GM06990 (cell line): ENCODE data around the gene TPO.

Experiments used
- DNase-seq: peaks from one replicate; pipeline ENCODE4 v3.0.0-alpha.2; 2011; ENCODE audit not compliant: insufficient read length; ENCODE audit errors: extremely low read depth
- H3K27me3 ChIP-seq: replicated peaks from 2 replicates; pipeline ENCODE4 v1.6.0; 2011; ENCODE audit warnings: low read length; ENCODE audit not compliant: control insufficient read depth, insufficient read depth
- H3K36me3 ChIP-seq: 2 replicates; pipeline ENCODE4 v1.5.1; 2011; ENCODE audit warnings: low read length; ENCODE audit not compliant: control insufficient read depth, insufficient read depth
- H3K4me3 ChIP-seq: replicated peaks from 2 replicates; pipeline ENCODE4 v1.5.1; 2011; ENCODE audit warnings: low read depth, mild to moderate bottlenecking, control low read depth, low read length
- TF ChIP-seq, protein P1 (sequence below): IDR thresholded peaks from 2 replicates; pipeline ENCODE4 v1.5.1; 2011; ENCODE audit warnings: low read length, control low read depth, mild to moderate bottlenecking, inconsistent platforms; ENCODE audit not compliant: insufficient read depth, poor library complexity, severe bottlenecking

TPO gene

DNA sequence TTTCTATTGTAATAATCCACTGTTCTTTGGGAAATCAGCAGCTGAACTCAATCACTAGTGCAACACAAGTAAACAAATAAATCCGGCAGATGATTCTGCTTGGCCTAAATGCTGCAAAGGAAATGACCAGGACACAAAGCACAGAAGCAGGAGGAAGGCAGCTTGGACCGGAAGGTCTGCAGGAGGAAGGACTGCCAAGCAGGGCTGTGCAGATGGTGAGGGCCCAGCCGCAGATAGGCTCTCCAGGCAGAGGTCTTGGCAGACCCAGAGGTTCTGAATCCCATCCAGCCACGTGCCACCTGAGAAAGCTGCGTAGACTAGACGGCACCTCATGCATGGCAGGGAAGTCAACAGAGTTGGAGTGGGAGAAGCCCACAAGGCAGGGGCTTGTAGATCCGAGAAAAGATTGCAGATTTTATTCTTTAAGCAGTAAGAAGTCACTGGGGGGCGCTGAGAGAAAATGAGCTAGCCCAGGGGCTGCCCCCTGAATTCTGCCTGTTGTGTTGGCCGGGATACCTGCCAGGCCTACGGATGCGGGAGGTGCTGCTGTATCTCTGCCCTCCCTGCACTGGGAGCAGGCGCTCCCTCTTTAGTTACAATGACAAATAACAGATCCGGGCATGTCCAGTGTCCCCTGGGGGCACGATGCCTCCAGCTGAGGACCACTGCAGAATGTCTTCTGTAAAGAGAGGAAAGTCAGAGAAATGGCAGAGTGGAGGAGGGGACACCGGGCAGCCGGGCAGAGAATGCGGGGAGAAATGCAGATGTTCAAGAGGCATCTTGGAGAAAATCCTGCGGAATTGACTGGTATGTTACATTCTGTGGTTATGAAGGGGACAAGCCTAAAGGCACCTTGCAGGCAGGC, 177.6 kb downstream of the TPO start:
- TF ChIP-seq, protein P1, sequence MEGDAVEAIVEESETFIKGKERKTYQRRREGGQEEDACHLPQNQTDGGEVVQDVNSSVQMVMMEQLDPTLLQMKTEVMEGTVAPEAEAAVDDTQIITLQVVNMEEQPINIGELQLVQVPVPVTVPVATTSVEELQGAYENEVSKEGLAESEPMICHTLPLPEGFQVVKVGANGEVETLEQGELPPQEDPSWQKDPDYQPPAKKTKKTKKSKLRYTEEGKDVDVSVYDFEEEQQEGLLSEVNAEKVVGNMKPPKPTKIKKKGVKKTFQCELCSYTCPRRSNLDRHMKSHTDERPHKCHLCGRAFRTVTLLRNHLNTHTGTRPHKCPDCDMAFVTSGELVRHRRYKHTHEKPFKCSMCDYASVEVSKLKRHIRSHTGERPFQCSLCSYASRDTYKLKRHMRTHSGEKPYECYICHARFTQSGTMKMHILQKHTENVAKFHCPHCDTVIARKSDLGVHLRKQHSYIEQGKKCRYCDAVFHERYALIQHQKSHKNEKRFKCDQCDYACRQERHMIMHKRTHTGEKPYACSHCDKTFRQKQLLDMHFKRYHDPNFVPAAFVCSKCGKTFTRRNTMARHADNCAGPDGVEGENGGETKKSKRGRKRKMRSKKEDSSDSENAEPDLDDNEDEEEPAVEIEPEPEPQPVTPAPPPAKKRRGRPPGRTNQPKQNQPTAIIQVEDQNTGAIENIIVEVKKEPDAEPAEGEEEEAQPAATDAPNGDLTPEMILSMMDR: no peak
- no peak overlapping the region for H3K4me3 ChIP-seq
- DNase-seq: no peak
- no peaks in the 10 kb centered on the region for H3K36me3 ChIP-seq
- no peaks in the 10 kb centered on the region for H3K27me3 ChIP-seq

DNA sequence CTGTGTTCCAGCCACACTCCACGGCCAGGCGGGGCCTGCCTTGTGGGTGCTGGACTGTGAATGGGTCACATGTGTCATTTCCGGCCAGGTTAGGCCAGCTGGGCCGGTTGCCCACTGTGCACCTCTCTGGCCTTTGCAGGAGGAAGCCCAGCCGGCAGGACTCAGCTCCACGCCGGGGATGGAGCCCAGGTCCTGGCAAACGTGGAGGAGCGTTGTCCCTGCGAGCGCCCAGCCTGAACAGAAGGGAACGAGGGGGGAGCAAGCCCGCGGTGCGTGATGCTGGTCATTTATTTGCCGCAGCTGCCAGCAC, 178.2 kb downstream of the TPO start:
- no peaks in the 10 kb centered on the region for H3K36me3 ChIP-seq
- DNase-seq: no peak
- H3K4me3 ChIP-seq: no peak overlapping the region
- TF ChIP-seq, protein P1: no peak
- no peaks in the 10 kb centered on the region for H3K27me3 ChIP-seq
